ENCODE results near the gene PACSIN1.

DNA sequence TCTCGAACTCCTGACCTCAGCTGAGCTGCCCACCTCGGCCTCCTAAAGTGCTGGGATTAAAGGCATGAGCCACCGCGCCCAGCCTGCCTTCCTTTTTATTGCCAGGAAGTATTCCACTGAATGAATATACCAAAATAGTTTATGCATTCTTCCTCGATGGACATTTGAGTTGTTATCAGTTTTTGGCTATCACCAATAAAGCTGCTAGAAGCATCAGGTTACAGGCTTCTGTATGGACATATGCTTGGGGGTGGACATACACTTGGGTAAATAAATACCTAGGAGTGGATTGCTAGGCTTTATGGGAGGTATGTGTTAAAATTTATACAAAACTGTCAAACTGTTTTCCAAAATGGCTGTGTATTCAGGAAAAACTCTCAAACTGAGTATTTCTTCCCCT, 30.0 kb upstream of the PACSIN1 start:
- no peak for TF ChIP-seq GATA3 (IDR thresholded peaks at IDR 0.05; ENCODE audit: low read depth, low read length)
- TF ChIP-seq GATA2 (IDR thresholded peaks at IDR 0.05; ENCODE audit: low read depth, low read length), result no peak

All from SH-SY5Y (cell line).